Vagina (tissue), 2 donors: ENCODE results near the gene PPDPF. TPM values are rescaled to one million over a fixed set of nuclear protein-coding genes. Genes with fewer than 3 reads are reported as not detected.

ENCODE experiments used
- DNase-seq, 2 donors: peaks; one replicate each; pipeline ENCODE4 v3.0.0-alpha.2; 2017; ENCODE audit errors: extremely low spot score in 2 of 2
- H3K27ac ChIP-seq: fragments of 200-600 bp; sonication (generic); one replicate; pipeline ENCODE4 v1.5.1; 2019
- H3K27me3 ChIP-seq: fragments of 200-600 bp; sonication (generic); one replicate; pipeline ENCODE4 v1.5.1; 2019
- H3K36me3 ChIP-seq, 2 donors: fragments of 200-600 bp; sonication (generic); one replicate each; pipeline ENCODE4 v1.5.1; 2017 to 2019
- H3K4me1 ChIP-seq: fragments of 200-600 bp; sonication (generic); one replicate; pipeline ENCODE4 v1.5.1; 2019
- H3K4me3 ChIP-seq, 2 donors: fragments of 200-600 bp; sonication (generic); 1 replicate in 1 of 2; 2 replicates in 1 of 2; pipeline ENCODE4 v1.5.1; 2016 to 2019
- H3K9me3 ChIP-seq: fragments of 200-600 bp; sonication (generic); one replicate; pipeline ENCODE4 v1.5.1; 2019
- POLR2A ChIP-seq, 2 donors: fragments of 450-650 bp; IDR thresholded peaks; one replicate each; pipeline ENCODE4 v1.6.1; 2017; ENCODE audit warnings: antibody characterized with exemption in 2 of 2, mild to moderate bottlenecking in 2 of 2, moderate library complexity in 2 of 2
- POLR2AphosphoS5 ChIP-seq, 2 donors: sonication (generic); formaldehyde crosslinking; IDR thresholded peaks; one replicate each; pipeline ENCODE4 v1.9.0; 2017; ENCODE audit warnings: antibody characterized with exemption in 2 of 2, mild to moderate bottlenecking in 2 of 2, low read depth in 1 of 2; ENCODE audit not compliant: insufficient read depth in 1 of 2
- intact Hi-C: fragments of 100-400 bp; cut with DNase I; formaldehyde crosslinking; loops from one replicate; pipeline ENCODE4 v1.15.1; 2023
- total RNA-seq: library from RNA; depleted of rRNA; stranded (reverse); fragments of >200 nt; gene quantifications from one replicate; pipeline ENCODE4 v1.2.3, GENCODE V29; 2016
- TF ChIP-seq, protein P1 (sequence below), 3 experiments: fragments of 450-650 bp in 2 of 3; fragments of 200-600 bp in 1 of 3; sonication (generic) in 1 of 3; IDR thresholded peaks; one replicate each; pipeline ENCODE4 v1.5.1; 2017 to 2019; ENCODE audit warnings: antibody characterized with exemption in 3 of 3, mild to moderate bottlenecking in 2 of 3, moderate library complexity in 2 of 3

The PPDPF gene
- total RNA-seq, 1 donor from 2014 or later = 198 TPM

GRCh38 chr20:63494420-63495166 lies 26.0 kb upstream of the PPDPF start:
- TF ChIP-seq, protein P1, sequence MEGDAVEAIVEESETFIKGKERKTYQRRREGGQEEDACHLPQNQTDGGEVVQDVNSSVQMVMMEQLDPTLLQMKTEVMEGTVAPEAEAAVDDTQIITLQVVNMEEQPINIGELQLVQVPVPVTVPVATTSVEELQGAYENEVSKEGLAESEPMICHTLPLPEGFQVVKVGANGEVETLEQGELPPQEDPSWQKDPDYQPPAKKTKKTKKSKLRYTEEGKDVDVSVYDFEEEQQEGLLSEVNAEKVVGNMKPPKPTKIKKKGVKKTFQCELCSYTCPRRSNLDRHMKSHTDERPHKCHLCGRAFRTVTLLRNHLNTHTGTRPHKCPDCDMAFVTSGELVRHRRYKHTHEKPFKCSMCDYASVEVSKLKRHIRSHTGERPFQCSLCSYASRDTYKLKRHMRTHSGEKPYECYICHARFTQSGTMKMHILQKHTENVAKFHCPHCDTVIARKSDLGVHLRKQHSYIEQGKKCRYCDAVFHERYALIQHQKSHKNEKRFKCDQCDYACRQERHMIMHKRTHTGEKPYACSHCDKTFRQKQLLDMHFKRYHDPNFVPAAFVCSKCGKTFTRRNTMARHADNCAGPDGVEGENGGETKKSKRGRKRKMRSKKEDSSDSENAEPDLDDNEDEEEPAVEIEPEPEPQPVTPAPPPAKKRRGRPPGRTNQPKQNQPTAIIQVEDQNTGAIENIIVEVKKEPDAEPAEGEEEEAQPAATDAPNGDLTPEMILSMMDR (IDR thresholded peaks at IDR 0.05) = no peak
- TF ChIP-seq POLR2A (IDR thresholded peaks at IDR 0.05) (no peak), POLR2AphosphoS5 (IDR thresholded peaks at IDR 0.05; ENCODE audit: insufficient read depth in 1 of 2, low read depth in 1 of 2) (no peak)
- Histone ChIP-seq H3K9me3 (no peaks in the 10 kb centered on the region), H3K4me1 (peaks cover 19% of the 10 kb centered on the region), H3K4me3 (no peak overlapping the region), H3K36me3 (no peaks in the 10 kb centered on the region), H3K27ac (no peak overlapping the region), H3K27me3 (peaks cover 12% of the 10 kb centered on the region)
- no peak for DNase-seq
- intact Hi-C loops = no loop called here

- no peaks in the 10 kb centered on the region for H3K36me3 ChIP-seq
- H3K4me1 ChIP-seq = peaks cover 23% of the 10 kb centered on the region
These were observed 25.3 kb upstream of the PPDPF start for GRCh38 chr20:63495167-63495720.

DNA sequence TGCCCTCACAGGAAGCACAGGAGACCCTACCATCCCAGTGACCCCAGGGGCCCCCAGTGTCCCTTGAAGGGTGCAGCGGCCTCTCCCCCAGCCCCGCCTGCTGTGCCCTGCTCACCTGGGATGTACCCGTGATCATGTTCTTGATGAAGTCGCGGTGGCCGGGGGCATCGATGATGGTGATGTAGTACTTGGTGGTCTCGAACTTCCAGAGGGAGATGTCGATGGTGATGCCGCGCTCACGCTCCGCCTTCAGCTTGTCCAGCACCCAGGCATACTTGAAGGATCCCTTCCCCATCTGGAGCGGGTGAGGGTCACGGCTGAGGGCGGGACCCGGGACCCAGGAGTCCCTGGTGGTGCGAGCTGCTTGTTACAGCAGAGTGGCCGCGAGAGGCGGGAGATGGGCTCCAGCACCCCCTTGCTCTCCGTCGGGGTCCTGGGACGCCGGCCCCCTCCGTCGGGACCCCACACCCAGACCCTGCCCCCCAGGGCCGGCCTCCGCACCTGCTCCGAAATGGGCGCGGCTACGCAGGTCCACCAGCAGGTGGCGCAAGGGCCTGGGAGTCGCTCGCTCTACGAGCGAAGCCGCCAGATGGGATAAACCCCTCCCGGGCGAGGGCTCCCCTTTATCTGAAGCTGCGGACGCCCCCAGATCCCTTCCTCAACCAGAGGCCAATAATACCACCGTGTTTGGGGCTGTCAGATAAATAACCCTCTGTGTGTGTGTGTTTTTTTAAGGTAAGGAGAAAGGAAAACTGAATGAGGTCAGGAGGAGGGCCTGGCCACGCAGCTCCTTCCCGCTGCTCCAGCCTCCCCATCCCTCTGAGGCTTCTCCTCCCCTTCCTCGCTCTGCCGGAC lies 24.6 kb upstream of the PPDPF start:
- peaks cover 21% of the 10 kb centered on the region for H3K27me3 ChIP-seq
- peaks cover 23% of the 10 kb centered on the region for H3K4me1 ChIP-seq
- intact Hi-C loops = no loop called here
- H3K4me3 ChIP-seq = peak overlapping the region; percentile 24 to 31
- H3K27ac ChIP-seq = no peak overlapping the region
- H3K9me3 ChIP-seq = no peaks in the 10 kb centered on the region
- TF ChIP-seq, protein P1 (IDR thresholded peaks at IDR 0.05) = peak; percentile 59 to 91 (median 85)
- no peak for TF ChIP-seq POLR2A (IDR thresholded peaks at IDR 0.05)
- DNase-seq = no peak
- no peaks in the 10 kb centered on the region for H3K36me3 ChIP-seq

More at GRCh38 chr20:63495167-63495720, 25.3 kb upstream of the PPDPF start:
- H3K4me3 ChIP-seq = no peak overlapping the region
- intact Hi-C loops = no loop called here
- TF ChIP-seq, protein P1 (IDR thresholded peaks at IDR 0.05) = no peak
- TF ChIP-seq POLR2A (IDR thresholded peaks at IDR 0.05) (no peak), POLR2AphosphoS5 (IDR thresholded peaks at IDR 0.05; ENCODE audit: insufficient read depth in 1 of 2, low read depth in 1 of 2) (no peak)
- H3K9me3 ChIP-seq = no peaks in the 10 kb centered on the region
- peaks cover 18% of the 10 kb centered on the region for H3K27me3 ChIP-seq
- no peak for DNase-seq
- H3K27ac ChIP-seq = no peak overlapping the region

GRCh38 chr20:63496596-63497120 lies 23.9 kb upstream of the PPDPF start:
- H3K27me3 ChIP-seq = peaks cover 20% of the 10 kb centered on the region
- no peak overlapping the region for H3K27ac ChIP-seq
- intact Hi-C loops = no loop called here
- H3K9me3 ChIP-seq = no peaks in the 10 kb centered on the region
- DNase-seq = no peak
- TF ChIP-seq POLR2AphosphoS5 (IDR thresholded peaks at IDR 0.05; ENCODE audit: insufficient read depth in 1 of 2, low read depth in 1 of 2) (no peak), POLR2A (IDR thresholded peaks at IDR 0.05) (no peak)
- TF ChIP-seq, protein P1 (IDR thresholded peaks at IDR 0.05) = no peak
- H3K36me3 ChIP-seq = no peaks in the 10 kb centered on the region
- H3K4me1 ChIP-seq = peaks cover 23% of the 10 kb centered on the region
- peak overlapping the region; percentile 24 to 31 for H3K4me3 ChIP-seq
